OCI-LY1 (cell line): ENCODE data around the gene GALNT9.

Experiments used
- CTCF ChIP-seq: fragments of 200-600 bp; sonication (generic), shearing (Covaris generic); IDR thresholded peaks from 2 replicates; pipeline ENCODE4 v1.5.1; 2017; ENCODE audit warnings: mild to moderate bottlenecking, antibody characterized with exemption, low read length, moderate library complexity, mixed read lengths
- EZH2 ChIP-seq: fragments of 200-600 bp; sonication (generic), shearing (Covaris generic); IDR thresholded peaks from 2 replicates; pipeline ENCODE4 v1.8.0; 2017; ENCODE audit warnings: borderline replicate concordance, mixed run types, mild to moderate bottlenecking, antibody characterized with exemption, low read length, moderate library complexity, mixed read lengths

GRCh38 chr12:132263061-132263360 lies 66.4 kb downstream of the GALNT9 start:
- TF ChIP-seq CTCF = no peak
- TF ChIP-seq EZH2 = no peak
